GM23338 (cell line): Measurements from ENCODE around the gene GAPDHS. TPM values are rescaled to one million over a fixed set of nuclear protein-coding genes. Genes with fewer than 3 reads are reported as not detected.
A peak's percentile ranks its signal among the peaks of the same experiment; 100 is the strongest.

ENCODE experiments used
- ATAC-seq: fragments of 200-7000 bp; cut with Tn5 transposase; 3 replicates; pipeline ENCODE4 v1.9.1; 2020
- DNase-seq: peaks from one replicate; pipeline ENCODE4 v3.0.0-alpha.2; 2015; ENCODE audit warnings: low spot score
- H2AFZ ChIP-seq: fragments of 200-600 bp; sonication (generic); 2 replicates; pipeline ENCODE4 v1.8.0; 2016; ENCODE audit warnings: antibody characterized with exemption, mild to moderate bottlenecking, moderate library complexity
- H3F3A ChIP-seq: fragments of 200-600 bp; sonication (generic); replicated peaks from 2 replicates; pipeline ENCODE4 v1.8.0; 2017; ENCODE audit warnings: antibody characterized with exemption, mixed run types, low read depth
- H3K27ac ChIP-seq: fragments of 200-600 bp; sonication (generic); 2 replicates; pipeline ENCODE4 v1.6.1; 2016; ENCODE audit warnings: low read depth
- H3K27me3 ChIP-seq: fragments of 200-600 bp; sonication (generic); 2 replicates; pipeline ENCODE4 v1.8.0; 2016; ENCODE audit warnings: mild to moderate bottlenecking, mixed run types, moderate library complexity; ENCODE audit not compliant: insufficient read depth
- H3K36me3 ChIP-seq: fragments of 200-600 bp; sonication (generic); 2 replicates; pipeline ENCODE4 v1.8.0; 2016; ENCODE audit warnings: mild to moderate bottlenecking; ENCODE audit not compliant: insufficient read depth
- H3K4me1 ChIP-seq: fragments of 200-600 bp; sonication (generic); 2 replicates; pipeline ENCODE4 v1.8.0; 2016; ENCODE audit warnings: mild to moderate bottlenecking, moderate library complexity; ENCODE audit not compliant: insufficient read depth
- H3K4me2 ChIP-seq: fragments of 200-600 bp; sonication (generic); 2 replicates; pipeline ENCODE4 v1.7.1; 2017; ENCODE audit warnings: mixed run types
- H3K4me3 ChIP-seq: fragments of 200-600 bp; sonication (generic); 2 replicates; pipeline ENCODE4 v1.6.1; 2016; ENCODE audit warnings: mixed run types
- H3K79me2 ChIP-seq: fragments of 200-600 bp; sonication (generic); replicated peaks from 2 replicates; pipeline ENCODE4 v1.8.0; 2017; ENCODE audit warnings: mild to moderate bottlenecking; ENCODE audit not compliant: insufficient read depth
- H3K9me2 ChIP-seq: fragments of 200-600 bp; sonication (generic); 2 replicates; pipeline ENCODE4 v1.8.0; 2017; ENCODE audit not compliant: insufficient read depth
- H4K20me1 ChIP-seq: fragments of 200-600 bp; sonication (generic); replicated peaks from 2 replicates; pipeline ENCODE4 v1.8.0; 2017; ENCODE audit warnings: mild to moderate bottlenecking; ENCODE audit not compliant: insufficient read depth
- H3K27ac Mint-ChIP-seq: 2 replicates; pipeline ENCODE4 v1.8.0; 2020; ENCODE audit warnings: inconsistent platforms, mild to moderate bottlenecking, moderate library complexity, mixed read lengths
- H3K27me3 Mint-ChIP-seq: 3 replicates; pipeline ENCODE4 v1.8.0; 2022; ENCODE audit warnings: low read depth, mild to moderate bottlenecking, moderate library complexity, mixed read lengths, inconsistent platforms; ENCODE audit not compliant: insufficient read depth, poor library complexity
- H3K36me3 Mint-ChIP-seq: 3 replicates; pipeline ENCODE4 v1.8.0; 2021; ENCODE audit warnings: low read depth, mild to moderate bottlenecking, inconsistent platforms, moderate library complexity, mixed read lengths
- H3K4me1 Mint-ChIP-seq: 3 replicates; pipeline ENCODE4 v1.8.0; 2020; ENCODE audit warnings: mild to moderate bottlenecking, inconsistent platforms, mixed read lengths
- H3K4me3 Mint-ChIP-seq: 3 replicates; pipeline ENCODE4 v1.8.0; 2021; ENCODE audit warnings: moderate library complexity, mild to moderate bottlenecking, inconsistent platforms, mixed read lengths
- H3K9me3 Mint-ChIP-seq: 3 replicates; pipeline ENCODE4 v1.8.0; 2020; ENCODE audit warnings: moderate library complexity, mild to moderate bottlenecking, inconsistent platforms, mixed read lengths
- CTCF ChIP-seq, 2 experiments: fragments of 200-600 bp in 1 of 2; sonication (generic) in 1 of 2; conservative IDR thresholded peaks; 2 replicates each; pipeline versions ENCODE4 v1.5.1 to v1.6.1; 2016 to 2017; ENCODE audit warnings: antibody characterized with exemption in 2 of 2, low read depth in 2 of 2, mild to moderate bottlenecking in 2 of 2, moderate library complexity in 1 of 2
- ETS1 ChIP-seq: IDR thresholded peaks from 2 replicates; pipeline ENCODE4 v1.6.1; 2016; ENCODE audit warnings: antibody characterized with exemption
- EZH2phosphoT487 ChIP-seq: fragments of 200-600 bp; sonication (generic); IDR thresholded peaks from one replicate; pipeline ENCODE4 v1.8.1; 2018; ENCODE audit warnings: antibody characterized with exemption; ENCODE audit not compliant: unreplicated experiment
- JUNB ChIP-seq: IDR thresholded peaks from one replicate; pipeline ENCODE4 v1.6.1; 2016; ENCODE audit warnings: antibody characterized with exemption; ENCODE audit not compliant: unreplicated experiment
- POLR2AphosphoS5 ChIP-seq: IDR thresholded peaks from 2 replicates; pipeline ENCODE4 v1.6.1; 2016; ENCODE audit warnings: antibody characterized with exemption, low read depth
- STAT1 ChIP-seq: IDR thresholded peaks from one replicate; pipeline ENCODE4 v1.6.1; 2016; ENCODE audit warnings: antibody characterized with exemption; ENCODE audit not compliant: unreplicated experiment
- ZNF114 ChIP-seq: fragments of 250-450 bp; sonication (Bioruptor Pico); IDR thresholded peaks from 2 replicates; pipeline ENCODE4 v1.5.0; 2020; ENCODE audit warnings: mild to moderate bottlenecking, moderate library complexity
- ZNF331 ChIP-seq: fragments of 250-450 bp; sonication (Bioruptor Pico); IDR thresholded peaks from 2 replicates; pipeline ENCODE4 v1.5.0; 2020; ENCODE audit warnings: low read depth, mild to moderate bottlenecking, moderate library complexity
- ZNF462 ChIP-seq: fragments of 250-450 bp; sonication (Bioruptor Pico); IDR thresholded peaks from 2 replicates; pipeline ENCODE4 v1.5.0; 2020; ENCODE audit warnings: mild to moderate bottlenecking, moderate library complexity
- polyA plus RNA-seq: library from polyadenylated mRNA; unstranded; fragments of >200 nt; fragmentation: Nextera tagmentation; extraction: Ambion mirVana; gene quantifications from 2 replicates; pipeline ENCODE4 v1.2.1, GENCODE V29; 2016
- total RNA-seq: library from RNA; depleted of rRNA; stranded (reverse); fragments of >200 nt; shearing (Covaris generic); gene quantifications from 2 replicates; pipeline ENCODE4 v1.2.3, GENCODE V29; 2014

GAPDHS gene
- total and polyA plus RNA-seq, 2 experiments from 2014 or later: not detected

GRCh38 chr19:35556846-35557538 is 23.7 kb downstream of the GAPDHS start:
- Histone ChIP-seq H2AFZ (peak overlapping the region; percentile 93), H3K9me2 (no peaks in the 10 kb centered on the region), H3K4me3 (peak overlapping the region; percentile 79), H3K4me1 (peaks cover 8% of the 10 kb centered on the region; the same call in 1 of the 2 replicates), H3F3A (peaks cover 11% of the 10 kb centered on the region; the same call in 1 of the 2 replicates), H3K27ac (no peak overlapping the region), H3K36me3 (no peaks in the 10 kb centered on the region), H4K20me1 (no peaks in the 10 kb centered on the region), H3K27me3 (peaks cover 10% of the 10 kb centered on the region), H3K79me2 (no peaks in the 10 kb centered on the region), H3K4me2 (peak overlapping the region; percentile 84)
- no peak for DNase-seq
- H3K27ac Mint-ChIP-seq: peak overlapping the region; percentile 12; the same call in 1 of the 2 replicates
- peak overlapping the region; percentile 85 for H3K4me3 Mint-ChIP-seq
- H3K36me3 Mint-ChIP-seq: no peaks in the 10 kb centered on the region; the same call in 2 of the 3 replicates
- H3K4me1 Mint-ChIP-seq: peaks cover 10% of the 10 kb centered on the region
- no peak for ATAC-seq
- TF ChIP-seq ZNF331: no peak
- no peak for TF ChIP-seq POLR2AphosphoS5
- no peak for TF ChIP-seq ZNF114 (CRISPR knock-in tag)
- TF ChIP-seq STAT1: no peak
- no peak for TF ChIP-seq ZNF462 (CRISPR knock-in tag)
- TF ChIP-seq EZH2phosphoT487: no peak
- TF ChIP-seq CTCF (conservative IDR thresholded peaks at IDR 0.05; ENCODE audit: low read depth in 2 of 2): no peak
- no peak for TF ChIP-seq ETS1
- no peak for TF ChIP-seq JUNB
- H3K27me3 Mint-ChIP-seq: peaks cover 28% of the 10 kb centered on the region
- no peaks in the 10 kb centered on the region; the same call in 1 of the 3 replicates for H3K9me3 Mint-ChIP-seq
